CD4-positive, alpha-beta T cell treated with Interleukin-15 for 1 hour (primary cell): Measurements from ENCODE around the gene NRG3.

ENCODE experiments used
- DNase-seq: peaks from one replicate; pipeline ENCODE4 v3.0.0-alpha.2; 2020

The NRG3 gene

DNA sequence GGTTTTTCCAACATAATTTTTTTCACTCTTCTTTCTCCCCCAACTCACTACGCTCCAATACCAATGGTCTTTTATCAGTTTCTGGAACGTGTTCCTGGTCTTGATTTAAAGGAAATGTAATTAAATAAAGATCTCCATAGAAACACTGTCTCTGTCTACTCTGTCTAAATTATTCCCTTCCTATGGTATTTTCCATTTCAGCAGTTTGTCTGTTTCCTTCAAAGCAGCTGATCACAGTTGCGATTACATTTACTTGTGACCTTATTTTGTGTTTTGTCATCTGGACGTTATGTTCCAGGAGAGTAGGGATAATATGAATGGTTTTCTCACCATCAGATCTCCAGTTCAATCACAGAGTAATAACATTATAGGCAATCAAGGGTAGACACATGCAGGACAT, 359.2 kb downstream of the NRG3 start:
- no peak for DNase-seq

GRCh38 chr10:82236084-82236731, 361.2 kb downstream of the NRG3 start:
- no peak for DNase-seq

DNA sequence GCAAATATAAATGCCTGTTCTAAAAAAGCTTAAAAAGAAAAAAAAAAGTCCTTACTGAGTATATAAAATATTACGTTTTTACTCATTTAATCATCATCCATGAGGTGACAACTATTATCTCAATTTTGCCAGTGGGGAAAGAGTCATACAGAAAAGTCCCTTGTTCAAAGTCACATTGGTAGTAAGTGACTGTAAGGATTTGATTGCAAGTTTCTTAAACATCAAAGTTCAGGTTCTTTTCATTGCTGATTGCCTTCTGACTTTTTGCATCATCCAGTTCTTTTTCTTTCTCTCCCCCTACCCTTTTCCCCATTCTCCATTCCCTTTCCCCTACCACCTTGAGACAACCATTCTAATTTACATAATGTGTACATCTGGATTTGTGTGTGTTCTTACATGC, 363.3 kb downstream of the NRG3 start:
- DNase-seq, result no peak

- DNase-seq, result no peak
These were observed 365.4 kb downstream of the NRG3 start for GRCh38 chr10:82240408-82240807.

GRCh38 chr10:82242778-82243177, 367.8 kb downstream of the NRG3 start:
- DNase-seq, result no peak

DNA sequence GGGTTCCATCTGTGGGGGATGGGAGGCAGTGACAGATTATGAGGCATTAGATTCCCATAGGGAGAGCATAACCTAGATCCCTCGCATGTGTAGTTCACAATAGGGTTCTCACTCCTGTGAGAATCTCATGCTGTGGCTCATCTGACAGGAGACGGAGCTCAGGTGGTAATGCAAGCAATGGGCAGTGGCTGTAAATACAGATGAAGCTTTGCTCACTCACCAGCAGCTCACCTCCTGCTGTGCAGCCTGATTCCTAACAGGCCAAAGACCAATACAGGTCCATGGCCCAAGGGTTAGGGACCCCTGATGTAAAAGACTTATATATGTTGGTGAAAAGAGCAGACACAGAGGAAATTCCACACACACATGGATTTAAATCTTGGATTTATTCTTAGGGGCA, 370.2 kb downstream of the NRG3 start:
- no peak for DNase-seq

DNA sequence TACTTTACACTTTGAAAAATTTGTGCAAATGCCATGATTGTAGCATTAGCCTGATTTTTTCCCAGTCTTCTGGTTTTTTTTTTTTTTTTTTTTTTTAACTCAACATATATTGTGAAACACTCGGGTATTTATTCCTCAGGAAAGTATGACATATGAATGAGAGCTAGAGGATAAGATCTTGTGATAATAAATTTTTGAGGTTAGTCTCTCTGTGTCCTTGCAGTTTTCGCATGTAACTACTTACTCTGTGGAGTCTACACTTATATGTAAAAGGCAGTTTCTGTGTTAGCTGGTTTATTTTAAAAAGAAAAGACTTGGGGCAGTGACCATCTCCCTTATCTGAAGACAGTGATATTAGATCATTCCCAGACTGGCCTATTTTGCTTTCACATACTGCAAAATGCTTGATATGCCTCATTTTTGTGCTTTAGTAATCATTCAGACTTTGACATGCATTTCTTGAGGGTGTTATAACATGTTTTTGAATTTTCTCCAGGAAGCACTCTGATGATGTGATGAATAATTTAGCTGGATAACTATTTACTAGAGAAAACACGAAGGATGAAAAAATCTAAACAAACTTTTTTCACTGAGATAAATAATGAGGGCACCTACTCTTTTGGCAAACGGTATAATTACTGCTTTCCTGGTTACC, 371.0 kb downstream of the NRG3 start:
- DNase-seq, result no peak

DNA sequence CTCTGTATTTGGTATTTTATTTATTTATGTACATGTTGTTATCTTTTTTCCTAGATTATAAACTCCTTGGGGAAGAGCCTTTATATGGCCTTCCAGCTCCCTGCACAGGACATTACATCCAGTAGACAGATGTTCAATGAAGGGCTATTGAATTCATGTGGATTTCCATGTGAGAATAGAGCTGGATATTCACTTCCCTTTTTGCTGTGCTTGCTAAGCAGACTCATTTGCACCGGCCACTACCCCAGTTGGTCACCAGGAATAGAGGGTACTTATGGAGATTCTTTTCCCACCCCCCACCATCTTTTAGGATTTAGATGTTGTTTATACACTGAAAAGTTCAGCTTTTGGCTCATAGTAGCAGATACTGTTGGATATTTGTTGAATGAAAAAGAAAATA, 374.1 kb downstream of the NRG3 start:
- DNase-seq, result no peak

DNA sequence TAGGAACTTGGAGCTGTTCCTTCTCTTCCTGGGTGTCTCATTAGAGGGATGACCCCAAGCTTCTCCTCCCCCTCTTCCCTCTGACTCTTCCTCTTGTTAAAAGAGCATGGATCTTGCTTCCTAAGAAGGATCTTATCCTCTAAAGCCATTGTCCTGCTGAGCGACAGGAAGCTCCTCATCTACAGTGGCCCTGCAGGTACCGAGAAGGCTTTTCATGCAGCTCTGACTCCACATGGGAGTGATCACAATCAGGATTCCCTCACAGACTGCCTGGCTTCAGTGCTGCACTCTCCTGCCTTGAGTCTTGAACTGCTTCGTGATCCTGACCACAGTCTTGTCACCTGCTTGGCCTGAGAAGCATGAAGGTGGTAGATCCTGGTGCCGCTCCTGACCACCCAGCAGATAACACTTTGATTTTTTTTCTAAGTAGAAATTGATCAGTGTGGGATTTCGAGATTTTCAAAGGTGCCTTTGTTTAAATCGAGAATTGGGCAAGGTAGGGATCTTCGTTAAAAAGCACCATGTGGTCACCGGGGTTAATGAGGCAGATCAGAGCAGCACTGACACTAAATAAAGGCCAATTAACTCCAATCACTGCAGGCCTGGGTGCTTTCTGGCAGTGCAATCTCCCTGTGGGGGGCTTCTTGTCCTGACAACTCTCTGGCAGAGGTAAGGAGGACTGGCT, 376.4 kb downstream of the NRG3 start:
- no peak for DNase-seq

GRCh38 chr10:82252081-82252480, 377.1 kb downstream of the NRG3 start:
- DNase-seq, result no peak

DNA sequence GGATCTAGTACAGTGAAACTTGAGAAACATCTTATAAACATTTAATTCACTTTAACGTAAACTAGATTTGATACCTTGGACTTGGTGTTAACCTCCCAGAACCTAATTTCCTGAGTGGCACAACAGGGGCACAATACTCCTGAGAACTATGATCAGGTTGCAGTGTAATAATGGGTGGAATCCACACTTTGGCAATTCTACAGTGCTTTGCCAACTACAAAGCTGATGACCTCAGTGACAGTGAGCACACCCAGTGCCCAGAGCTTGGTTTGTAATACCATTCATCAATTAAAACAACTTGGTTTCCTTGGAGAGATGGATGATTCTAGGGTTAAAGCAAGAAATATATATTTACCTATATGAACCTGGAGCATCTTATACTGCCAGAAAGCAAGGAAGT, 379.2 kb downstream of the NRG3 start:
- no peak for DNase-seq

DNA sequence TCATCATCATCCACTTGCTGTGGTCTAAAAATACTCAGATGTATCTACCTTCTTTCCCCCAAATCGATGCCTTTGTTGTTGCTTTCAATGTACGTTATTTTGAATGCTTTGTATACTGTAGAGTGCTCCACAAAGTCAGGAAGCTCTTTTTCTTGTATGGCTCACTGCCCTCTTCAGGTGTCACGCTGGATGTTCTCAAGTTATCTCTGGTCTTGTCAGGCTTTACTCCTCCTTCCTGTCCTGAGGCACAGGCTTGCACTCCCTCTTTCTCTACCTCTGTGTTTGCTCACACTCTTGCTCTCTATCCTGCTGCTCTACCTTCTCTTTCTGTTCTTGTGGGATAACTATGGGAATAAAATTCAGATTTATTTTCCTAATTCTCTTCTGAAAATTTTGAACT, 381.3 kb downstream of the NRG3 start:
- DNase-seq, result no peak

DNA sequence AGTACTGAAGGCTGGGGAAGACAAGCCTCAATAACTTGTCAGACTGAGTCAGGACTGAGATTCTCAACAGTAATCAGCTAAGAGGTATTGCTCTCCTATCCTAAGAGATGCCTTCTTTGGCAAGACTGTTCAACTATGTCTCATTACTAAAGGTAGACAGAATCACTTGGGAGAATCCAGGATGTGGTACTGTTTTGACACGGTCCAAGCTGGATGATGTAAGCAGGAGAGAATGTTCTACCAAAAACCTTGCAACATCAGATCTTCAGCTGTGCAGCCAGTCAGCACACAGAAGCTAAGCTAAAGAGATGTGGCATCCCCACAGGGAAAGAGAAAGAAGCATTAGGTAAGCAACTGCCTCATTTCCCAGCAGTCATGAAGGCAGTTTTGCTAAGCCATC, 391.4 kb downstream of the NRG3 start:
- no peak for DNase-seq

DNA sequence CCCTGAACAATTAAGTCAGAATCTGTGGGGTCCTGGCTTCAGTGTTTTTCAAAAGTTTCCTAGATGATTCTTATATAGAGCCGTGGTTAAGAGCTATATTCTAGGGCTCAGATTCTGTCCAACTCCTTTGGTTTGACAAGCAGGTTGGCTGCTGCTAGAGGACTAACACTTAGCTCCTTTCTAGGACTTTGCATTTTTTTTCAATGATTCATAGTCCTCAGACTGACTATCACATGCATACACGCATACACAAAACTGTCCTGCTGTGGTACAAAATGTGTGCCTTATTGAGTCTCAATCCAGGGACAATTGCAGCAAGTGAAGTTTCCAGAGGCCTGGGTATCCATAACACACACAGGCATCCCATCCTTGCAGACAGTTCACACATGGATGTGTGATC, 392.0 kb downstream of the NRG3 start:
- no peak for DNase-seq

GRCh38 chr10:82267465-82267864, 392.5 kb downstream of the NRG3 start:
- no peak for DNase-seq

GRCh38 chr10:82267960-82268359, 393.0 kb downstream of the NRG3 start:
- no peak for DNase-seq

DNA sequence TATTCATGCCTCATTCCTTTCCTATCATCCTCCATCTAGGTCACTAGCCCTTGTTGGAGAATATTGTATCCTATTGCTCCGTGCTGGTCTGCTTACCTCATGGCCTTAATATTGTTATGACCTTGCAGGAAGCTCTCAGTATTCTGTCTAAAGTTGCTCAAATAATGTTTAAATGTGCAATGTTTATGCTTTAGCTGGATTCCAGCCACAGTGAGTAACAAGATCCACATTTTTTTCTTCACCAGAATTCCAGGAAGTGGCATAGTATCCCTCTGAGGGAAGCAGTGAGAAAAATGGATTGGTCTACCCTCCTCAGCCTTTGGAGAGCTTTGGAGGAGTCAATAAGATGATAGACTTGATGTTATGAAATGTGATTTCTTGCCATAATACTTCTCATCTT, 402.6 kb downstream of the NRG3 start:
- DNase-seq, result no peak

DNA sequence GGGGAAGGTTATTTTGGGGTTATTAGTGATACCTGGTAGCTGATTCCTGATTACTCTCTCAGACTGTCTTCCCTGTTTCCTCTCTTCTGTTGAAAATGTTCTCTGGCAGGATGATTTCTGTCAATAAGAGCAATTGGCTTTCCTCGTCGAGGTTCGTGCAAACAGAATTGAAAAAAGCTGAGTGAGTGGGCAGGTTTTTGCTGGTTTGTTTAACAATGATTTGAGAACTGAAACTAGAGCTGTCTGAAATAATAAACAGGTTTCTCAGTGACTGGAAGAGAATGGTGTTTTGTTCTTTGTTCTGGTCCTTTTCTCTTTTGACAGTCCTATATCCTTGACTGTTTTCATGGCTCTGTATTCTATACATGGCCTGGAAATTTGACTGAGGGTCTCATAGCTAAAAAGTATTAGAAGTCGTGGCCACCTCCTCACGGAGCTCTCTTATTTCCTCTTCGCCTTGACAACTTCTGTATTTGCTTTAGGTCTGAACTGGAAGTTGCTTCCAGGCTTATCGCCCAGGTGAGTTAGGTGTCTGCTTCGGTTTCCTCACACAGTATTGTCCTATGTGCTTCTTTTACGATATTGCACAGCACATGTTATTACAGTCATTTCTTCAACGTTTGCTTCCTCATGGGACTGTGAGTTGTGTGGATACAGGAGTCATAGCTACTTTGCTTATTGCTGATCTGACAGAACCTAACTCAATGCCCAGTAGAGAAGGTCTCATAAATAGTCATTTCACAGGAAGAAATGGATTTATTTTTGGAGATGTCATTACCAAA, 403.6 kb downstream of the NRG3 start:
- no peak for DNase-seq

GRCh38 chr10:82282782-82283456, 407.9 kb downstream of the NRG3 start:
- no peak for DNase-seq

DNA sequence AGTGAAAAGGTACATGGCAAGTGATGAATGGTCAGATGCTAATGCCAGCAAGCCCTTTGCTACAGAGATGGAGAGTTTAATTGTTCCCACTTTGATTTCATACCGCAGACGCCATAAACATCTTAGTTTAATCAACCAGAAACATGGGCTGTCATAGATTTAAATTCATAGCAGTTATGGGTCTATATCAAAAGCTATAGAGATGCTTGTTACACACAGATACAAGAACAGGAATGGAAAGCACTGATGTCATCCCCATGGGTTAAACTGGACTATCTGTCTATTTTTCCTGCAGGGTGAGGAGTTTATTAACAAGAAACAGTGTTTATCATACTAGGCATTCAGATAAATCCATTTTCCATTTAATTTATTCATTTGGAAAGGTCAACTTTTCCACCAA, 409.2 kb downstream of the NRG3 start:
- no peak for DNase-seq

DNA sequence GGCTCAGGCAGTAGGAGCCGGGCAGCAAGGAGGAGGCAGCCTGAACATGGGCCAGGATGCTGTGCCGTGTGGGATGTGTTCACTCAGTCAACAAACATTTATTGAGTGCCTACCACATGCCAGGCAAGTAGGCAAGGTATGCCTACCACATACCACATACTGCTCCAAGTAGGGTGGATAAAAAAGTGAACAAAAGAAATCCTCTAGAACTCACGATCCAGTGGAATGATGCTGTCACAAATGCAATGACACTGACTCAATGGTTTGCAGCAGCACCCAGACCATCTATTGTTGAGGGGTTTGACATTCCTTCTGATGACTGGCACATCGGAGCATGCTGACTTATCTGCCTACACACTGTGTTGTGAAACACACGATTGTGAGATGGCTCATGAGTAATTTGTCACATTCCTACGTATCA, 413.5 kb downstream of the NRG3 start:
- no peak for DNase-seq

GRCh38 chr10:82289945-82290344, 415.0 kb downstream of the NRG3 start:
- DNase-seq, result no peak

- DNase-seq, result no peak
These were observed 419.9 kb downstream of the NRG3 start for GRCh38 chr10:82294874-82295378.
